H1 (cell line): ENCODE data around the gene ELAVL1. TPM values are rescaled to one million over a fixed set of nuclear protein-coding genes. Genes with fewer than 3 reads are reported as not detected.

Experiments
- CTCF ChIA-PET: fragments of 300-600 bp; sonication (Branson Sonifier 250); formaldehyde crosslinking; loops from one replicate; lab custom pipeline; 2021; ENCODE audit not compliant: partially characterized antibody; lab: Charles Lee
- POLR2A ChIA-PET: fragments of 300-600 bp; sonication (Branson Sonifier 250); formaldehyde crosslinking; loops from one replicate; lab custom pipeline; 2021; ENCODE audit warnings: inconsistent platforms; ENCODE audit not compliant: partially characterized antibody; lab: Charles Lee
- DNase-seq, 2 experiments: peaks; one replicate each; pipeline versions ENCODE4 v3.0.0 to v3.0.0-alpha.2; 2010 to 2022; ENCODE audit warnings: low spot score in 2 of 2, low read depth in 1 of 2, mixed read lengths in 1 of 2
- FAIRE-seq: peaks from 2 replicates; lab custom pipeline; 2011; peaks lifted over from hg19 to GRCh38; lab: Jason Lieb, UNC
- H2AFZ ChIP-seq: 2 replicates; pipeline ENCODE4 v1.8.1; 2012; ENCODE audit warnings: low read length, inconsistent platforms
- H2AK5ac ChIP-seq: 2 replicates; pipeline ENCODE4 v1.6.1; 2013; ENCODE audit warnings: low read depth, low read length
- H2BK120ac ChIP-seq: replicated peaks from 2 replicates; pipeline ENCODE3; 2013; ENCODE audit warnings: low read depth, low read length, inconsistent platforms
- H2BK12ac ChIP-seq: 2 replicates; pipeline ENCODE4 v1.6.1; 2013; ENCODE audit warnings: low read depth, low read length
- H2BK15ac ChIP-seq: 2 replicates; pipeline ENCODE4 v1.6.1; 2013; ENCODE audit warnings: low read length
- H2BK20ac ChIP-seq: 2 replicates; pipeline ENCODE4 v1.6.1; 2013; ENCODE audit warnings: low read length
- H2BK5ac ChIP-seq: 2 replicates; pipeline ENCODE4 v1.6.1; 2013; ENCODE audit warnings: low read depth, low read length
- H3K14ac ChIP-seq: 2 replicates; pipeline ENCODE4 v1.6.1; 2013; ENCODE audit warnings: inconsistent platforms; ENCODE audit not compliant: insufficient read length
- H3K18ac ChIP-seq: 2 replicates; pipeline ENCODE4 v1.6.1; 2013; ENCODE audit warnings: low read length; ENCODE audit errors: extremely low read depth
- H3K23ac ChIP-seq: 2 replicates; pipeline ENCODE4 v1.6.1; 2013; ENCODE audit warnings: inconsistent platforms; ENCODE audit not compliant: insufficient read length
- H3K23me2 ChIP-seq: 2 replicates; pipeline ENCODE4 v1.6.1; 2013; ENCODE audit warnings: low read depth, low read length
- H3K27ac ChIP-seq: 2 replicates; pipeline ENCODE4 v1.6.1; 2011; ENCODE audit warnings: low read depth, low read length, inconsistent platforms
- H3K27me3 ChIP-seq, 4 experiments: replicated peaks in 1 of 4; 1 replicate in 1 of 4; 2 replicates in 3 of 4; pipeline versions ENCODE4 v1.6.1 to v1.8.1; 2011 to 2013; ENCODE audit warnings: low read length in 3 of 4, mild to moderate bottlenecking in 3 of 4, inconsistent platforms in 2 of 4, mixed read lengths in 2 of 4, moderate library complexity in 1 of 4; ENCODE audit not compliant: control insufficient read depth in 3 of 4, insufficient read depth in 3 of 4; ENCODE audit errors: extremely low read depth in 1 of 4
- H3K36me3 ChIP-seq, 4 experiments: 2 replicates each; pipeline versions ENCODE4 v1.6.1 to v1.8.1; 2011 to 2013; ENCODE audit warnings: mild to moderate bottlenecking in 4 of 4, low read length in 3 of 4, moderate library complexity in 2 of 4, control low read depth in 1 of 4, inconsistent platforms in 1 of 4; ENCODE audit not compliant: insufficient read depth in 4 of 4, control insufficient read depth in 2 of 4
- H3K4ac ChIP-seq: replicated peaks from 2 replicates; pipeline ENCODE3; 2013; ENCODE audit warnings: low read length, low read depth, mixed read lengths, inconsistent platforms; ENCODE audit not compliant: insufficient read length
- H3K4me1 ChIP-seq, 4 experiments: replicated peaks in 1 of 4; 1 replicate in 1 of 4; 2 replicates in 3 of 4; pipeline versions ENCODE4 v1.6.1 to v1.8.1; 2011 to 2013; ENCODE audit warnings: low read length in 3 of 4, inconsistent platforms in 2 of 4, mixed read lengths in 1 of 4; ENCODE audit not compliant: insufficient read depth in 4 of 4, control insufficient read depth in 3 of 4
- H3K4me2 ChIP-seq, 2 experiments: 2 replicates each; pipeline versions ENCODE4 v1.6.1 to v1.8.1; 2011 to 2013; ENCODE audit warnings: low read depth in 2 of 2, low read length in 2 of 2, control low read depth in 1 of 2, inconsistent platforms in 1 of 2, mild to moderate bottlenecking in 1 of 2; ENCODE audit not compliant: insufficient read depth in 1 of 2
- H3K4me3 ChIP-seq, 4 experiments: fragments of 200-600, 300-600 bp in 1 of 4; sonication (generic), shearing (Covaris generic), sonication (Bioruptor Twin) in 1 of 4; 2 replicates each; pipeline versions ENCODE4 v1.5.1 to v1.8.1; 2011 to 2016; ENCODE audit warnings: low read length in 4 of 4, low read depth in 3 of 4, control low read depth in 2 of 4, inconsistent platforms in 2 of 4, mild to moderate bottlenecking in 2 of 4, mixed read lengths in 1 of 4, moderate library complexity in 1 of 4; ENCODE audit not compliant: insufficient read depth in 2 of 4; ENCODE audit errors: extremely low read depth in 1 of 4
- H3K56ac ChIP-seq: replicated peaks from 2 replicates; pipeline ENCODE3; 2013; ENCODE audit warnings: low read depth, mild to moderate bottlenecking, mixed read lengths, low read length, inconsistent platforms; ENCODE audit not compliant: insufficient read length
- H3K79me1 ChIP-seq: 2 replicates; pipeline ENCODE4 v1.6.1; 2013; ENCODE audit warnings: low read depth, low read length, control low read depth
- H3K79me2 ChIP-seq, 2 experiments: 2 replicates each; pipeline versions ENCODE4 v1.6.1 to v1.8.1; 2012 to 2013; ENCODE audit warnings: low read length in 2 of 2, mild to moderate bottlenecking in 2 of 2, inconsistent platforms in 1 of 2; ENCODE audit not compliant: insufficient read depth in 2 of 2, control insufficient read depth in 1 of 2
- H3K9ac ChIP-seq, 4 experiments: replicated peaks in 1 of 4; 1 replicate in 1 of 4; 2 replicates in 3 of 4; pipeline versions ENCODE4 v1.6.1 to v1.8.1; 2011 to 2013; ENCODE audit warnings: low read depth in 3 of 4, low read length in 3 of 4, control low read depth in 2 of 4, mild to moderate bottlenecking in 2 of 4, moderate library complexity in 2 of 4, inconsistent platforms in 1 of 4; ENCODE audit errors: extremely low read depth in 1 of 4
- H3K9me3 ChIP-seq, 2 experiments: 2 replicates each; pipeline versions ENCODE4 v1.6.1 to v1.8.1; 2012 to 2013; ENCODE audit warnings: mild to moderate bottlenecking in 2 of 2, moderate library complexity in 2 of 2, control low read depth in 1 of 2, inconsistent platforms in 1 of 2, low read depth in 1 of 2, low read length in 1 of 2, mixed read lengths in 1 of 2; ENCODE audit not compliant: insufficient read depth in 2 of 2
- H4K20me1 ChIP-seq, 2 experiments: replicated peaks in 1 of 2; 2 replicates each; pipeline versions ENCODE3 to v1.8.1; 2011 to 2013; ENCODE audit warnings: inconsistent platforms in 2 of 2, low read length in 2 of 2, mild to moderate bottlenecking in 1 of 2; ENCODE audit not compliant: insufficient read depth in 2 of 2, control insufficient read depth in 1 of 2
- H4K5ac ChIP-seq: 2 replicates; pipeline ENCODE4 v1.6.1; 2013; ENCODE audit warnings: low read length, low read depth, mixed read lengths, inconsistent platforms; ENCODE audit not compliant: insufficient read length
- H4K8ac ChIP-seq: 2 replicates; pipeline ENCODE4 v1.8.0; 2013; ENCODE audit warnings: mild to moderate bottlenecking, moderate library complexity, low read length, inconsistent platforms; ENCODE audit not compliant: insufficient read depth; ENCODE audit errors: extremely low read depth
- H4K91ac ChIP-seq: replicated peaks from 2 replicates; pipeline ENCODE3; 2013; ENCODE audit warnings: low read length, mixed read lengths, inconsistent platforms; ENCODE audit not compliant: insufficient read length
- BRCA1 ChIP-seq: IDR thresholded peaks from 2 replicates; pipeline ENCODE4 v1.6.1; 2012; ENCODE audit warnings: low read depth, low read length, improper control_type of control experiment
- HDAC6 ChIP-seq: IDR thresholded peaks from one replicate; pipeline ENCODE4 v1.7.1; 2012; ENCODE audit warnings: low read depth, mild to moderate bottlenecking, inconsistent platforms, low read length, moderate library complexity
- JUN ChIP-seq: IDR thresholded peaks from 2 replicates; pipeline ENCODE4 v1.6.1; 2011; ENCODE audit warnings: low read depth, mild to moderate bottlenecking, improper control_type of control experiment, low read length
- RFX5 ChIP-seq: IDR thresholded peaks from 2 replicates; pipeline ENCODE4 v1.6.1; 2011; ENCODE audit warnings: low read depth, low read length, improper control_type of control experiment, borderline replicate concordance
- TAF7 ChIP-seq: optimal IDR thresholded peaks from 2 replicates; pipeline ENCODE3; 2011; ENCODE audit warnings: low read depth, mild to moderate bottlenecking, inconsistent platforms, low read length, moderate library complexity, borderline replicate concordance
- WGBS, 2 experiments: shearing (Covaris generic) in 1 of 2; methylation state at CpG; one replicate each; pipeline versions ENCODE4 v1.1.6 to v1.1.7; 2013 to 2015; ENCODE audit warnings: low lambda C conversion rate in 2 of 2, mixed read lengths in 2 of 2, inconsistent platforms in 1 of 2, low coverage in 1 of 2, missing lambda C conversion rate in 1 of 2; ENCODE audit not compliant: insufficient replicate concordance in 2 of 2, insufficient coverage in 1 of 2, insufficient read length in 1 of 2; ENCODE audit errors: extremely low coverage in 1 of 2, missing lambda C conversion rate in 1 of 2; 5-methylcytosine and 5-hydroxymethylcytosine counted together
- polyA plus RNA-seq, 7 experiments: library from polyadenylated mRNA; depleted of rRNA in 3 of 7; stranded (reverse) in 5 of 7; unstranded in 2 of 7; fragments of >200 nt in 5 of 7; fragments of 200-250 nt in 2 of 7; gene quantifications; 1 replicate in 5 of 7; 2 replicates in 1 of 7; 4 replicates in 1 of 7; pipeline versions ENCODE4 v1.2.1 to v1.2.3, GENCODE V29; 2011 to 2013; ENCODE audit warnings: missing spikeins in 2 of 7, mixed read lengths in 2 of 7
- total RNA-seq: library from RNA; stranded (reverse); fragmentation: NEBNext Ultra II Directional; extraction: Animal tissue kit (Norgen Biotek cat#: 25700); gene quantifications from 2 replicates; pipeline ENCODE4 v1.2.1, GENCODE V29; 2021
- TF ChIP-seq, protein P1 (sequence below): IDR thresholded peaks from 2 replicates; pipeline ENCODE4 v1.6.1; 2012; ENCODE audit warnings: inconsistent platforms

Gene ELAVL1
- total and polyA plus RNA-seq, 2 of the 8 experiments (the other 6 are each of a cell fraction or from before 2014, with no cell fraction given): 56.7 to 163 TPM

DNA sequence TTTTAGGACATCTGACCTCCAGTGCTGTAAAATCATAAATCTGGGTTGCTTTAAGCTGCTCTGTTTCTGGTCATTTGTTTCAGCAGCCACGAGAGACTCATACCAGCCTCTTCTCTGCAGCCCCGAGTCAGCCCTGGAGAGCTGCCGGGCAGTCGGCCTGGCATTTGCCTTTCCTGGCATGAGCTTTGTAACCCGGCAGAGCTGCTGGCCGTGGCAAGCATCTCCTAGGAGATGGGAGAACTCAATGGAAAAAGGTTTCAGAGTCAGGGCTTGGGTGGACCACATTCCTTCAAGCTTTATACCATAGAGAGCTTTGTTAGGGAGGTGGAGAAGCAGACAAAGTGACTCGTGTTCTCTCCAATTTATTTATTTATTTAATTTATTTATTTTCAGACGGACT lies 25.5 kb upstream of the ELAVL1 start:
- ChIA-PET CTCF (interaction anchor here (0.5 to 3.9 kb wide), 9 partner anchors 13 to 398 kb away, joined by 3 to 18 read pairs (median 5); no protein-coding TSS in a partner anchor), POLR2A (interaction anchor here (0.7 to 1.5 kb wide), 6 partner anchors 9 to 87 kb away, joined by 3 to 4 read pairs (median 3); partner anchors contain the start of gene TIMM44)
- no peak for TF ChIP-seq HDAC6
- TF ChIP-seq, protein P1, sequence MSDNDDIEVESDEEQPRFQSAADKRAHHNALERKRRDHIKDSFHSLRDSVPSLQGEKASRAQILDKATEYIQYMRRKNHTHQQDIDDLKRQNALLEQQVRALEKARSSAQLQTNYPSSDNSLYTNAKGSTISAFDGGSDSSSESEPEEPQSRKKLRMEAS: no peak
- TF ChIP-seq JUN: no peak
- TF ChIP-seq TAF7: no peak
- no peak for TF ChIP-seq BRCA1
- no peak for TF ChIP-seq RFX5
- Histone ChIP-seq H2BK120ac (no peak overlapping the region), H3K9ac (no peak overlapping the region), H3K23ac (no peak overlapping the region), H2BK12ac (no peak overlapping the region), H3K27ac (no peak overlapping the region), H3K27me3 (no peaks in the 10 kb centered on the region), H3K14ac (no peak overlapping the region), H3K9me3 (no peaks in the 10 kb centered on the region), H3K4me1 (peaks cover 4 to 19% (median 10%) of the 10 kb centered on the region in 4 experiments), H3K36me3 (no peaks in the 10 kb centered on the region), H2BK15ac (no peak overlapping the region), H3K79me2 (no peaks in the 10 kb centered on the region), H2AFZ (no peak overlapping the region), H3K79me1 (no peaks in the 10 kb centered on the region), H4K20me1 (no peaks in the 10 kb centered on the region), H3K23me2 (no peaks in the 10 kb centered on the region), H2BK5ac (no peak overlapping the region), H2BK20ac (no peak overlapping the region), H4K5ac (no peak overlapping the region), H3K4me3 (no peak overlapping the region), H3K56ac (no peak overlapping the region), H4K8ac (no peak overlapping the region), H4K91ac (no peak overlapping the region), H2AK5ac (no peak overlapping the region), H3K18ac (no peak overlapping the region), H3K4ac (no peak overlapping the region), H3K4me2 (no peak overlapping the region)
- DNase-seq (no peak), FAIRE-seq (no peak)
- 95% methylated on average over 8 of the region's 8 CpGs; no CpG with 5 or more reads in 1 of the 2 experiments for WGBS, 2 experiments
